ENCODE measurements around the gene TET2. TPM values are rescaled to one million over a fixed set of nuclear protein-coding genes. Genes with fewer than 3 reads are reported as not detected.

Gene TET2
- 10 to 100 TPM; 27.5 to 32.9 TPM for total RNA-seq
- 10 to 100 TPM; 14.0 to 19.2 TPM for polyA plus RNA-seq (ENCODE audit: insufficient read length in 2 of 2)
- long read RNA-seq, donor 1, full-length matches to known transcripts: 1 of 1 reads
- long read RNA-seq, donor 1, partial matches to known transcripts: 0 of 1 reads
- long read RNA-seq, donor 1, other reads (novel, unspliced or antisense): 0 of 1 reads
- long read RNA-seq, donor 2: 0 reads
- long read RNA-seq, donor 3: 0 reads
- long read RNA-seq, donor 4, full-length matches to known transcripts: 1 of 277 reads
- long read RNA-seq, donor 4, partial matches to known transcripts: 140 of 277 reads
- long read RNA-seq, donor 4, other reads (novel, unspliced or antisense): 136 of 277 reads

DNA sequence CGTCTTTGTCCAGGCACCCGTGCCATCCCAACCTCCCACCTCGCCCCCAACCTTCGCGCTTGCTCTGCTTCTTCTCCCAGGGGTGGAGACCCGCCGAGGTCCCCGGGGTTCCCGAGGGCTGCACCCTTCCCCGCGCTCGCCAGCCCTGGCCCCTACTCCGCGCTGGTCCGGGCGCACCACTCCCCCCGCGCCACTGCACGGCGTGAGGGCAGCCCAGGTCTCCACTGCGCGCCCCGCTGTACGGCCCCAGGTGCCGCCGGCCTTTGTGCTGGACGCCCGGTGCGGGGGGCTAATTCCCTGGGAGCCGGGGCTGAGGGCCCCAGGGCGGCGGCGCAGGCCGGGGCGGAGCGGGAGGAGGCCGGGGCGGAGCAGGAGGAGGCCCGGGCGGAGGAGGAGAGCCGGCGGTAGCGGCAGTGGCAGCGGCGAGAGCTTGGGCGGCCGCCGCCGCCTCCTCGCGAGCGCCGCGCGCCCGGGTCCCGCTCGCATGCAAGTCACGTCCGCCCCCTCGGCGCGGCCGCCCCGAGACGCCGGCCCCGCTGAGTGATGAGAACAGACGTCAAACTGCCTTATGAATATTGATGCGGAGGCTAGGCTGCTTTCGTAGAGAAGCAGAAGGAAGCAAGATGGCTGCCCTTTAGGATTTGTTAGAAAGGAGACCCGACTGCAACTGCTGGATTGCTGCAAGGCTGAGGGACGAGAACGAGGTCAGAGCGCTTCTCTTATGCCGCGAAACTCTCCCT is at the start of gene TET2:
Gene TET2 (plus strand): TSS at position 601 of the 740 bp plus-strand sequence. CDS start 87,067 bp downstream, outside the sequence.
- DNase-seq (ENCODE audit: low read depth in 4 of 6, low spot score in 6 of 6): peak; percentile 73 to 96 (median 80)
- H3K4me3 ChIP-seq (ENCODE audit: low read depth, low read length): peak within 1 kb of the TSS; percentile 98
- H3K27me3 ChIP-seq (ENCODE audit: control insufficient read depth, insufficient read depth, low read length): no peaks in the 10 kb centered on the region
- peak within 1 kb of the TSS; percentile 96 for H3K27ac ChIP-seq (ENCODE audit: low read depth, low read length)
- 0% methylated on average over 77 of the region's 77 CpGs for WGBS (ENCODE audit: insufficient coverage)
- no peaks in the 10 kb centered on the region for H3K9me3 ChIP-seq (ENCODE audit: control insufficient read depth, insufficient read depth, low read length)
- peaks cover 6% of the 10 kb centered on the region for H3K4me1 ChIP-seq (ENCODE audit: control insufficient read depth, insufficient read depth, low read length)
- H3K36me3 ChIP-seq (ENCODE audit: control insufficient read depth, insufficient read depth, low read length): no peaks in the 10 kb centered on the region

DNA sequence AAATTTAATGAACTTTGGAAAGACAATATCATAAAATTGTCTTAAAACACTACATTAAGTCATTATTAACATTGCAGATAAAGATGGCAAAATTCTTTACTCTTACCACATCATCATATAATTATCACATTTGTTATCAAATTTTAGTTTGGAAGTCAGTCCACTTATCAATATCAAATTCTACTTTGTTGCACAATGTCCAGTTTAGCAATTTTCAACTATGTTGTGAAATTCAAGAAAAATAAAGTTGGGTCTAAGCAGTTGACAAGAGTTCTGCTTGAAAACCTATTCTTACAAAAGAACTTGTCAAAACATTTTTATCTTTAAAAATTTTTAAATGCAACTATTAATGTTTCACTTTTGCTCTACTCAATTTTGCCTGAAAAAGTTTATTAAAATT is 44.7 kb upstream of the TET2 start:
- no peak overlapping the region for H3K4me3 ChIP-seq (ENCODE audit: low read depth, low read length)
- no peaks in the 10 kb centered on the region for H3K27me3 ChIP-seq (ENCODE audit: control insufficient read depth, insufficient read depth, low read length)
- no peaks in the 10 kb centered on the region for H3K4me1 ChIP-seq (ENCODE audit: control insufficient read depth, insufficient read depth, low read length)
- H3K9me3 ChIP-seq (ENCODE audit: control insufficient read depth, insufficient read depth, low read length): no peaks in the 10 kb centered on the region
- H3K27ac ChIP-seq (ENCODE audit: low read depth, low read length): no peak overlapping the region
- no peaks in the 10 kb centered on the region for H3K36me3 ChIP-seq (ENCODE audit: control insufficient read depth, insufficient read depth, low read length)
- no peak for DNase-seq (ENCODE audit: low read depth in 4 of 6, low spot score in 6 of 6)

- no peak overlapping the region for H3K27ac ChIP-seq (ENCODE audit: low read depth, low read length)
- no peaks in the 10 kb centered on the region for H3K9me3 ChIP-seq (ENCODE audit: control insufficient read depth, insufficient read depth, low read length)
- no peaks in the 10 kb centered on the region for H3K4me1 ChIP-seq (ENCODE audit: control insufficient read depth, insufficient read depth, low read length)
- H3K4me3 ChIP-seq (ENCODE audit: low read depth, low read length): no peak overlapping the region
- DNase-seq (ENCODE audit: low read depth in 4 of 6, low spot score in 6 of 6): no peak
- no peaks in the 10 kb centered on the region for H3K27me3 ChIP-seq (ENCODE audit: control insufficient read depth, insufficient read depth, low read length)
- H3K36me3 ChIP-seq (ENCODE audit: control insufficient read depth, insufficient read depth, low read length): no peaks in the 10 kb centered on the region
These were observed 40.2 kb upstream of the TET2 start for GRCh38 chr4:105106426-105106825.

DNA sequence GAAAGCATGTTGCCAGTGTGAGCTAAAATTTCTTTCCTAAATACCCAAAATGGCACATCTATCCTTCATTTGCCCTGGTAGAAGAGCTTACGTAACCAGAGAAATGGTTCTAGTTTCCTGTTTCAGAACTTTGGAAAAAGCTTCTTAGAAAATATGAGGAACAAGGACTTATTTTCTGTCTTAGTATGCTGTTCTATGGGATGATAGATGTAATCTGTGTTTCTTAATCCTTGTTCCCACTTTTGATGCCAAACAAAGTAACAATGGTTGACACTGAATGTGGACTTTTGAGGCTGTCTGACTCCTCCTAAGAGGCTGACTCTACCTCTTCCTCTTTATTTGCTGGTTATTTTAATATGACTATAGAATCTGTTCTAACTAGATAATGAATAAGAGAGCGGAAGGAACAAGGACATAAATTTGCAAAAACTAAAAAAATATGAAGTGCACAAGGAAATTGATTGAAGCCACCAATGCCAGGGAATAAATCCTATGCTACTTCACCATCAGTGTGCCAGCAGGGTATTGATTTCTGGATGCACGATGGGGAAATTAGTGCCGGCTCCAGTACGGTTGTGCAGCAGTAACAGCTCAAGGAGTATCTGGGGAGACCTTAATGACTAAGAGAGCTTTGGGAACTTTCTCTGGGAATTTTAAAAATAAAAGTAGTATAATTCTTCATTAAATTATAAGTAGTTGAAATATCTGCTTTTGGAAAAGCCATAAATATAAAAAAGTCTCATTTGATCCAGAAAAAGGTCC is 39.4 kb upstream of the TET2 start:
- Histone ChIP-seq H3K9me3 (ENCODE audit: control insufficient read depth, insufficient read depth, low read length) (no peaks in the 10 kb centered on the region), H3K36me3 (ENCODE audit: control insufficient read depth, insufficient read depth, low read length) (no peaks in the 10 kb centered on the region), H3K4me1 (ENCODE audit: control insufficient read depth, insufficient read depth, low read length) (no peaks in the 10 kb centered on the region), H3K27ac (ENCODE audit: low read depth, low read length) (no peak overlapping the region), H3K27me3 (ENCODE audit: control insufficient read depth, insufficient read depth, low read length) (no peaks in the 10 kb centered on the region), H3K4me3 (ENCODE audit: low read depth, low read length) (no peak overlapping the region)
- DNase-seq (ENCODE audit: low read depth in 4 of 6, low spot score in 6 of 6): peak in 1 of 6 donors; percentile 12
- no CpG with 5 or more reads among the region's 5 CpGs for WGBS (ENCODE audit: insufficient coverage)

GRCh38 chr4:105108971-105109370 is 37.7 kb upstream of the TET2 start:
- Histone ChIP-seq H3K27me3 (ENCODE audit: control insufficient read depth, insufficient read depth, low read length) (no peaks in the 10 kb centered on the region), H3K36me3 (ENCODE audit: control insufficient read depth, insufficient read depth, low read length) (no peaks in the 10 kb centered on the region), H3K27ac (ENCODE audit: low read depth, low read length) (no peak overlapping the region), H3K9me3 (ENCODE audit: control insufficient read depth, insufficient read depth, low read length) (no peaks in the 10 kb centered on the region), H3K4me3 (ENCODE audit: low read depth, low read length) (no peak overlapping the region), H3K4me1 (ENCODE audit: control insufficient read depth, insufficient read depth, low read length) (no peaks in the 10 kb centered on the region)
- DNase-seq (ENCODE audit: low read depth in 4 of 6, low spot score in 6 of 6): no peak

GRCh38 chr4:105112274-105112673 is 34.4 kb upstream of the TET2 start:
- no peak for DNase-seq (ENCODE audit: low read depth in 4 of 6, low spot score in 6 of 6)
- Histone ChIP-seq H3K4me1 (ENCODE audit: control insufficient read depth, insufficient read depth, low read length) (no peaks in the 10 kb centered on the region), H3K36me3 (ENCODE audit: control insufficient read depth, insufficient read depth, low read length) (no peaks in the 10 kb centered on the region), H3K27me3 (ENCODE audit: control insufficient read depth, insufficient read depth, low read length) (no peaks in the 10 kb centered on the region), H3K9me3 (ENCODE audit: control insufficient read depth, insufficient read depth, low read length) (no peaks in the 10 kb centered on the region), H3K27ac (ENCODE audit: low read depth, low read length) (no peak overlapping the region), H3K4me3 (ENCODE audit: low read depth, low read length) (no peak overlapping the region)
- no CpG with 5 or more reads among the region's 1 CpG for WGBS (ENCODE audit: insufficient coverage)

GRCh38 chr4:105113800-105114199 is 32.9 kb upstream of the TET2 start:
- H3K27me3 ChIP-seq (ENCODE audit: control insufficient read depth, insufficient read depth, low read length): no peaks in the 10 kb centered on the region
- DNase-seq (ENCODE audit: low read depth in 4 of 6, low spot score in 6 of 6): no peak
- H3K9me3 ChIP-seq (ENCODE audit: control insufficient read depth, insufficient read depth, low read length): no peaks in the 10 kb centered on the region
- H3K4me3 ChIP-seq (ENCODE audit: low read depth, low read length): no peak overlapping the region
- WGBS (ENCODE audit: insufficient coverage): no CpG with 5 or more reads among the region's 1 CpG
- no peaks in the 10 kb centered on the region for H3K4me1 ChIP-seq (ENCODE audit: control insufficient read depth, insufficient read depth, low read length)
- no peak overlapping the region for H3K27ac ChIP-seq (ENCODE audit: low read depth, low read length)
- no peaks in the 10 kb centered on the region for H3K36me3 ChIP-seq (ENCODE audit: control insufficient read depth, insufficient read depth, low read length)

- no peaks in the 10 kb centered on the region for H3K36me3 ChIP-seq (ENCODE audit: control insufficient read depth, insufficient read depth, low read length)
- 85% methylated on average over 2 of the region's 3 CpGs for WGBS (ENCODE audit: insufficient coverage)
These were observed 29.9 kb upstream of the TET2 start for GRCh38 chr4:105116616-105117319.

GRCh38 chr4:105119356-105119755 is 27.3 kb upstream of the TET2 start:
- Histone ChIP-seq H3K27ac (ENCODE audit: low read depth, low read length) (no peak overlapping the region), H3K36me3 (ENCODE audit: control insufficient read depth, insufficient read depth, low read length) (no peaks in the 10 kb centered on the region), H3K27me3 (ENCODE audit: control insufficient read depth, insufficient read depth, low read length) (no peaks in the 10 kb centered on the region), H3K9me3 (ENCODE audit: control insufficient read depth, insufficient read depth, low read length) (no peaks in the 10 kb centered on the region), H3K4me3 (ENCODE audit: low read depth, low read length) (no peak overlapping the region), H3K4me1 (ENCODE audit: control insufficient read depth, insufficient read depth, low read length) (no peaks in the 10 kb centered on the region)
- DNase-seq (ENCODE audit: low read depth in 4 of 6, low spot score in 6 of 6): no peak

More at GRCh38 chr4:105116616-105117319, 29.9 kb upstream of the TET2 start:
- Histone ChIP-seq H3K27me3 (ENCODE audit: control insufficient read depth, insufficient read depth, low read length) (no peaks in the 10 kb centered on the region), H3K9me3 (ENCODE audit: control insufficient read depth, insufficient read depth, low read length) (no peaks in the 10 kb centered on the region), H3K27ac (ENCODE audit: low read depth, low read length) (no peak overlapping the region), H3K4me1 (ENCODE audit: control insufficient read depth, insufficient read depth, low read length) (no peaks in the 10 kb centered on the region), H3K4me3 (ENCODE audit: low read depth, low read length) (no peak overlapping the region)
- no peak for DNase-seq (ENCODE audit: low read depth in 4 of 6, low spot score in 6 of 6)
